ENCODE data around the gene FILIP1L. TPM values are rescaled to one million over a fixed set of nuclear protein-coding genes. Genes with fewer than 3 reads are reported as not detected.

FILIP1L gene
- polyA plus RNA-seq, 1 experiment: 31.2 TPM

DNA sequence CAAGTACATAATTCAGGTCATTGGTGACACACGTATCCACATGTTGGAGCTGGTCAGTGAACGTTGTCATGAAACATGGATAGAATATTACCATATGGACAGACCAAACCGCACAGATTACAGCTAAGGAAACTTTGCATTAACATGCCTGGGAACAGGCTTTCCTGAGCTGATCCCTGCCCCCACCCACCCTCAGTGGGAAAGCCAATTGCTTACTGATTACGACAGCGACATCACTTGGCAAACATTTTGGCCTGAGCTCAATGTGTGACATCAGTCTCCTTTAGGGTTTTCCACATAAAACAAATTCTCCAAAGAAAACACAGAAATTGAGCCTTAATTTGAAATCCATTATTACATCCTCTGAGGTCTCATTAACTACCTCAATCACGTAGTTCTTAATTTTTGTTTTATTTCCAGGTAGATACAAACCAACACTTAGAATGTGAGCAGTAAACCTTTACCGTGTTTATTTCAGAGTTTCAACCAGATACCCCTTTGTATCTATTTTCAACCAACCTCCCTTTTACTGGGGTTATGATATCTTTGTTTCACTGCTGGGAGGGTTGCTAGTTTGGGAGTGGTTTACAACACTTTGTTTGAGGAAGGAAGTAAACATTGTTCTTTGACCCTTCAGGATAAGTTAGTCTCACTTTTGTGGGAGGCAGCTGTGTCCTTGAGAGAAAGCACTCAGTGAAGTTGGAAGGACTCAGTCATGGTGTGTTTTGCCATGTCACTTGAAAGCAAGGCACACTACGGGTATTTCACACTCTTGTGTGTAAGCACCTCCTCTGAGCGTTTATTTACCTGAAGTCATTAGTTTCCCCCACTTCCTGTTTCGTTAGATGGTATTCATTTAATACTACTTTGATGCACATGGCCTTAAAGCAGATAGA is 193.6 kb downstream of the FILIP1L start:
- no peak for DNase-seq (ENCODE audit: low read depth)
- H3K4me3 ChIP-seq (ENCODE audit: low read depth, low read length): no peak overlapping the region
- ChIA-PET POLR2A (no interaction called here), CTCF (interaction anchor here (0.5 to 1.3 kb wide), 5 partner anchors 8 to 118 kb away, joined by 3 to 5 read pairs (median 4); no protein-coding TSS in a partner anchor)
- H3K27me3 ChIP-seq (ENCODE audit: control insufficient read depth, insufficient read depth, low read length): no peaks in the 10 kb centered on the region
- TF ChIP-seq CTCF (IDR thresholded peaks at IDR 0.05; ENCODE audit: insufficient read depth, low read depth, low read length): no peak
- no peaks in the 10 kb centered on the region for H3K36me3 ChIP-seq (ENCODE audit: control insufficient read depth, insufficient read depth, low read length)

GRCh38 chr3:99919694-99920093 is 194.6 kb downstream of the FILIP1L start:
- no peak for DNase-seq (ENCODE audit: low read depth)
- Histone ChIP-seq H3K36me3 (ENCODE audit: control insufficient read depth, insufficient read depth, low read length) (no peaks in the 10 kb centered on the region), H3K4me3 (ENCODE audit: low read depth, low read length) (no peak overlapping the region), H3K27me3 (ENCODE audit: control insufficient read depth, insufficient read depth, low read length) (no peaks in the 10 kb centered on the region)
- ChIA-PET CTCF (interaction anchor here (0.5 to 1.3 kb wide), 3 partner anchors 9 to 24 kb away, joined by 3 to 5 read pairs (median 4); no protein-coding TSS in a partner anchor), POLR2A (no interaction called here)
- TF ChIP-seq CTCF (IDR thresholded peaks at IDR 0.05; ENCODE audit: insufficient read depth, low read depth, low read length): no peak

GRCh38 chr3:99918715-99919114 is 195.6 kb downstream of the FILIP1L start:
- TF ChIP-seq CTCF (IDR thresholded peaks at IDR 0.05; ENCODE audit: insufficient read depth, low read depth, low read length): no peak
- POLR2A ChIA-PET: no interaction called here
- no peak overlapping the region for H3K4me3 ChIP-seq (ENCODE audit: low read depth, low read length)
- H3K27me3 ChIP-seq (ENCODE audit: control insufficient read depth, insufficient read depth, low read length): no peaks in the 10 kb centered on the region
- no peak for DNase-seq (ENCODE audit: low read depth)
- CTCF ChIA-PET: interaction anchor here (1.0 kb wide), 1 partner anchor 9 kb away, joined by 3 read pairs; no protein-coding TSS in a partner anchor
- H3K36me3 ChIP-seq (ENCODE audit: control insufficient read depth, insufficient read depth, low read length): no peaks in the 10 kb centered on the region

- CTCF ChIA-PET: interaction anchor here (1.9 kb wide), 1 partner anchor 9 kb away, joined by 9 read pairs; no protein-coding TSS in a partner anchor
- POLR2A ChIA-PET: no interaction called here
- no peak for TF ChIP-seq CTCF (IDR thresholded peaks at IDR 0.05; ENCODE audit: insufficient read depth, low read depth, low read length)
- Histone ChIP-seq H3K4me3 (ENCODE audit: low read depth, low read length) (no peak overlapping the region), H3K27me3 (ENCODE audit: control insufficient read depth, insufficient read depth, low read length) (no peaks in the 10 kb centered on the region), H3K36me3 (ENCODE audit: control insufficient read depth, insufficient read depth, low read length) (no peaks in the 10 kb centered on the region)
- no peak for DNase-seq (ENCODE audit: low read depth)
These were observed 198.3 kb downstream of the FILIP1L start for GRCh38 chr3:99915906-99916432.

GRCh38 chr3:99911433-99911832 is 202.9 kb downstream of the FILIP1L start:
- DNase-seq (ENCODE audit: low read depth): no peak
- Histone ChIP-seq H3K27me3 (ENCODE audit: control insufficient read depth, insufficient read depth, low read length) (no peaks in the 10 kb centered on the region), H3K36me3 (ENCODE audit: control insufficient read depth, insufficient read depth, low read length) (no peaks in the 10 kb centered on the region), H3K4me3 (ENCODE audit: low read depth, low read length) (no peak overlapping the region)
- no peak for TF ChIP-seq CTCF (IDR thresholded peaks at IDR 0.05; ENCODE audit: insufficient read depth, low read depth, low read length)
- POLR2A ChIA-PET: no interaction called here
- CTCF ChIA-PET: no interaction called here
